Breast epithelium (tissue), 3 donors: ENCODE results near the gene KSR2.

Experiments used
- POLR2A ChIP-seq: fragments of 450-650 bp; IDR thresholded peaks from one replicate; pipeline ENCODE4 v1.6.1; 2016; ENCODE audit warnings: antibody characterized with exemption, mild to moderate bottlenecking, moderate library complexity
- TF ChIP-seq, protein P1 (sequence below), 3 donors: fragments of 450-650 bp; IDR thresholded peaks; one replicate each; pipeline ENCODE4 v1.5.1; 2016 to 2017; ENCODE audit warnings: antibody characterized with exemption in 3 of 3, mild to moderate bottlenecking in 3 of 3, moderate library complexity in 3 of 3

DNA sequence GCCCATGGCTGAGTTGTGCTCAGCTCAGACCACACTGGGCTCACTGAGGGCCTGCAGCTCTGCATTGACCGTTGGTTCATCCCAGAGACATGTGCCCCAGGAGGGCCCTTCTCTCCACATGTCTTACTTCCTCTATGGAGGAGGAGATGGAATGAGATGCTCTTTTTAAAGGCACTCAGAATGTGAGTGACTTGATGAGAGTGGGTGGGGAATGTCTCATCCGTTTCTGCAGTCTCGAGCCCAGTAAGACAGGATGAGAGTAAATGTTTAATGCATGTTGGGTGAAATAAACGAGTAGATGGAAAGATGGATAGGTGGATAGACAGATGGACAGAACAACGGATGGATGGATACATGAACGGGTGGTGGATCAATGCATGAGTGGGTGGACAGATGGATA lies 538.5 kb downstream of the KSR2 start:
- TF ChIP-seq, protein P1, sequence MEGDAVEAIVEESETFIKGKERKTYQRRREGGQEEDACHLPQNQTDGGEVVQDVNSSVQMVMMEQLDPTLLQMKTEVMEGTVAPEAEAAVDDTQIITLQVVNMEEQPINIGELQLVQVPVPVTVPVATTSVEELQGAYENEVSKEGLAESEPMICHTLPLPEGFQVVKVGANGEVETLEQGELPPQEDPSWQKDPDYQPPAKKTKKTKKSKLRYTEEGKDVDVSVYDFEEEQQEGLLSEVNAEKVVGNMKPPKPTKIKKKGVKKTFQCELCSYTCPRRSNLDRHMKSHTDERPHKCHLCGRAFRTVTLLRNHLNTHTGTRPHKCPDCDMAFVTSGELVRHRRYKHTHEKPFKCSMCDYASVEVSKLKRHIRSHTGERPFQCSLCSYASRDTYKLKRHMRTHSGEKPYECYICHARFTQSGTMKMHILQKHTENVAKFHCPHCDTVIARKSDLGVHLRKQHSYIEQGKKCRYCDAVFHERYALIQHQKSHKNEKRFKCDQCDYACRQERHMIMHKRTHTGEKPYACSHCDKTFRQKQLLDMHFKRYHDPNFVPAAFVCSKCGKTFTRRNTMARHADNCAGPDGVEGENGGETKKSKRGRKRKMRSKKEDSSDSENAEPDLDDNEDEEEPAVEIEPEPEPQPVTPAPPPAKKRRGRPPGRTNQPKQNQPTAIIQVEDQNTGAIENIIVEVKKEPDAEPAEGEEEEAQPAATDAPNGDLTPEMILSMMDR (IDR thresholded peaks at IDR 0.05), result no peak
- TF ChIP-seq POLR2A, result no peak
